Kidney (tissue), 22 donors: ENCODE measurements around the gene DNAJC28. TPM values are rescaled to one million over a fixed set of nuclear protein-coding genes. Genes with fewer than 3 reads are reported as not detected.
A peak's percentile ranks its signal among the peaks of the same experiment; 100 is the strongest.

Experiments used
- DNase-seq, 5 donors: peaks; one replicate each; pipeline ENCODE4 v3.0.0-alpha.2; 2013 to 2020
- FAIRE-seq: peaks from 2 replicates; lab custom pipeline; 2012; peaks lifted over from hg19 to GRCh38; lab: Jason Lieb, UNC
- H3K27ac ChIP-seq, 2 donors: one replicate each; pipeline ENCODE4 v1.7.0; 2013; ENCODE audit warnings: low read depth in 2 of 2, low read length in 2 of 2, inconsistent platforms in 1 of 2
- H3K27me3 ChIP-seq: one replicate; pipeline ENCODE4 v1.7.1; 2013; ENCODE audit warnings: low read length, inconsistent platforms; ENCODE audit not compliant: control insufficient read depth, insufficient read depth
- H3K36me3 ChIP-seq, 3 donors: one replicate each; pipeline versions ENCODE4 v1.7.0 to v1.7.1; 2013; ENCODE audit warnings: low read length in 3 of 3, control low read depth in 1 of 3, inconsistent platforms in 1 of 3; ENCODE audit not compliant: insufficient read depth in 3 of 3, control insufficient read depth in 2 of 3
- H3K4me1 ChIP-seq, 3 donors: one replicate each; pipeline versions ENCODE4 v1.7.0 to v1.7.1; 2013; ENCODE audit warnings: low read length in 3 of 3, inconsistent platforms in 1 of 3, low read depth in 1 of 3; ENCODE audit not compliant: control insufficient read depth in 2 of 3, insufficient read depth in 2 of 3
- H3K4me3 ChIP-seq, 3 donors: one replicate each; pipeline versions ENCODE4 v1.7.0 to v1.8.1; 2013; ENCODE audit warnings: low read length in 3 of 3, control low read depth in 1 of 3, inconsistent platforms in 1 of 3
- H3K9ac ChIP-seq, 3 donors: one replicate each; pipeline versions ENCODE4 v1.7.0 to v1.7.1; 2013; ENCODE audit warnings: low read length in 3 of 3, control low read depth in 1 of 3, inconsistent platforms in 1 of 3
- H3K9me3 ChIP-seq, 3 donors: one replicate each; pipeline versions ENCODE4 v1.7.0 to v1.7.1; 2013; ENCODE audit warnings: low read length in 3 of 3, control low read depth in 1 of 3, inconsistent platforms in 1 of 3; ENCODE audit not compliant: control insufficient read depth in 2 of 3, insufficient read depth in 1 of 3
- CTCF ChIP-seq: IDR thresholded peaks from 3 replicates; pipeline ENCODE4 v1.5.1; 2012; ENCODE audit warnings: mild to moderate bottlenecking, moderate library complexity, borderline replicate concordance; ENCODE audit not compliant: insufficient read depth; ENCODE audit errors: extremely low read depth
- intact Hi-C: fragments of 100-400 bp; cut with DNase I; formaldehyde crosslinking; loops from one replicate; pipeline ENCODE4 v1.11.1; 2022
- long read RNA-seq, 10 donors: library from polyadenylated mRNA in 1 of 10; unstranded in 1 of 10; transcript quantifications; one replicate each; pipeline ENCODE4 v2.0.0 and lab custom pipeline, GENCODE V29; 2021 to 2026
- polyA plus RNA-seq: library from polyadenylated mRNA; stranded (reverse); fragments of 350-450 nt; fragmentation: Illumina TruSeq; extraction: RNeasy Lipid Tissue Mini Kit (QIAGEN cat#74804); gene quantifications from one replicate; pipeline ENCODE4 v1.2.3, GENCODE V29; 2014; ENCODE audit warnings: low read depth, low replicate concordance; ENCODE audit not compliant: insufficient read depth
- total RNA-seq: library from RNA; stranded (reverse); fragmentation: NEBNext Ultra II Directional; extraction: Animal tissue kit (Norgen Biotek cat#: 25700); gene quantifications from one replicate; pipeline ENCODE4 v1.2.1, GENCODE V29; 2021
- donor health status: control.
- donor health status: control.
- donor health status: control.
- donor health status: control.
- donor health status: control.
- donor health status: DM: yes; HTN: yes; CAD: no.
- donor health status: Normal renal cell carcinoma (clear cell type).

Gene DNAJC28
- total RNA-seq, result 2.2 TPM
- polyA plus RNA-seq, result 4.6 TPM
- long read RNA-seq, donor 1, partial matches to known transcripts, result 0 of 2 reads
- long read RNA-seq, donor 1, other reads (novel, unspliced or antisense), result 0 of 2 reads
- long read RNA-seq, donor 2, result 0 reads
- long read RNA-seq, donor 3, partial matches to known transcripts, result 0 of 4 reads
- long read RNA-seq, donor 3, other reads (novel, unspliced or antisense), result 0 of 4 reads
- long read RNA-seq, donor 4, result 0 reads
- long read RNA-seq, donor 5, result 0 reads
- long read RNA-seq, donor 6, result 0 reads
- long read RNA-seq, donor 7, partial matches to known transcripts, result 0 of 1 reads
- long read RNA-seq, donor 7, other reads (novel, unspliced or antisense), result 1 of 1 reads
- long read RNA-seq, donor 8, partial matches to known transcripts, result 0 of 1 reads
- long read RNA-seq, donor 8, other reads (novel, unspliced or antisense), result 0 of 1 reads
- long read RNA-seq, donor 9, result 0 reads
- long read RNA-seq, donor 10, partial matches to known transcripts, result 0 of 3 reads
- long read RNA-seq, donor 10, other reads (novel, unspliced or antisense), result 0 of 3 reads

GRCh38 chr21:33491373-33492102, at the start of gene DNAJC28:
Gene DNAJC28 (minus strand): TSS chr21:33491716. CDS start chr21:33489393, 2,323 bp downstream.
- TF ChIP-seq CTCF, result no peak
- Histone ChIP-seq H3K4me3 (peak within 1 kb of the TSS; percentile 81 to 97 (median 88)), H3K27me3 (no peaks in the 10 kb centered on the region), H3K9me3 (no peaks in the 10 kb centered on the region), H3K36me3 (no peaks in the 10 kb centered on the region), H3K27ac (peak within 1 kb of the TSS; percentile 52 to 78), H3K4me1 (peaks cover 0 to 3% (median 0%) of the 10 kb centered on the region in 3 donors), H3K9ac (peak within 1 kb of the TSS; percentile 41 to 93 (median 70))
- intact Hi-C loops, result no loop called here
- FAIRE-seq (no peak), DNase-seq (peak; percentile 96 to 98 (median 96))

- DNase-seq, result peak in 2 of 5 donors; percentile 19 to 47
- Histone ChIP-seq H3K9me3 (no peaks in the 10 kb centered on the region), H3K4me3 (peak overlapping the region; percentile 98 to 100 (median 100)), H3K27ac (peak overlapping the region; percentile 100), H3K4me1 (peaks cover 0 to 6% (median 4%) of the 10 kb centered on the region in 3 donors), H3K36me3 (peaks cover 3 to 16% (median 16%) of the 10 kb centered on the region in 3 donors), H3K27me3 (no peaks in the 10 kb centered on the region), H3K9ac (peak overlapping the region; percentile 61 to 100 (median 99))
- no peak for TF ChIP-seq CTCF
- intact Hi-C loops, result no loop called here
- FAIRE-seq, result no peak
These were observed 49.7 kb upstream of the DNAJC28 start for GRCh38 chr21:33541105-33541711.

GRCh38 chr21:33540711-33541104, 49.2 kb upstream of the DNAJC28 start:
- Histone ChIP-seq H3K4me3 (no peak overlapping the region), H3K36me3 (peaks cover 3 to 19% (median 17%) of the 10 kb centered on the region in 3 donors), H3K27me3 (no peaks in the 10 kb centered on the region), H3K9me3 (no peaks in the 10 kb centered on the region), H3K27ac (no peak overlapping the region), H3K4me1 (peaks cover 0 to 6% (median 0%) of the 10 kb centered on the region in 3 donors), H3K9ac (peak overlapping the region in 1 of 3 donors; percentile 4)
- FAIRE-seq (no peak), DNase-seq (no peak)
- TF ChIP-seq CTCF, result no peak
- intact Hi-C loops, result no loop called here
